ENCODE results near the gene FRMPD4. TPM values are rescaled to one million over a fixed set of nuclear protein-coding genes. Genes with fewer than 3 reads are reported as not detected.

The FRMPD4 gene
- total and polyA plus RNA-seq, 2 experiments from 2014 or later: 0.19 to 0.80 TPM

GRCh38 chrX:12301288-12301687 lies 163.0 kb downstream of the FRMPD4 start:
- H3K27me3 ChIP-seq (ENCODE audit: insufficient read depth): no peaks in the 10 kb centered on the region
- H3K4me1 ChIP-seq (ENCODE audit: insufficient read depth): no peaks in the 10 kb centered on the region
- no peaks in the 10 kb centered on the region for H3K79me2 ChIP-seq (replicated peaks; ENCODE audit: insufficient read depth)
- TF ChIP-seq POLR2AphosphoS5 (IDR thresholded peaks at IDR 0.05; ENCODE audit: low read depth) (no peak), ETS1 (IDR thresholded peaks at IDR 0.05) (no peak), REST (IDR thresholded peaks at IDR 0.05; ENCODE audit: unreplicated experiment) (no peak), CREB1 (CRISPR knock-in tag; IDR thresholded peaks at IDR 0.05; ENCODE audit: low read depth) (no peak), NANOG (IDR thresholded peaks at IDR 0.05; ENCODE audit: borderline replicate concordance) (no peak)
- H4K20me1 ChIP-seq (replicated peaks; ENCODE audit: insufficient read depth): no peaks in the 10 kb centered on the region
- no peak overlapping the region for H2AFZ ChIP-seq
- Mint-ChIP-seq H3K27me3 (ENCODE audit: insufficient read depth, low read depth, poor library complexity) (no peaks in the 10 kb centered on the region), H3K4me3 (no peak overlapping the region), H3K9me3 (no peaks in the 10 kb centered on the region; the same call in 2 of the 3 replicates), H3K27ac (no peak overlapping the region), H3K4me1 (no peaks in the 10 kb centered on the region), H3K36me3 (ENCODE audit: low read depth) (no peaks in the 10 kb centered on the region)
- H3K4me3 ChIP-seq: no peak overlapping the region
- H3K9me2 ChIP-seq (ENCODE audit: insufficient read depth): no peaks in the 10 kb centered on the region
- H3F3A ChIP-seq (replicated peaks; ENCODE audit: low read depth): no peaks in the 10 kb centered on the region
- no peaks in the 10 kb centered on the region for H3K36me3 ChIP-seq (ENCODE audit: insufficient read depth)
- H3K27ac ChIP-seq (ENCODE audit: low read depth): no peak overlapping the region
- DNase-seq (ENCODE audit: low spot score): no peak
- no peak for ATAC-seq
- no peak overlapping the region for H3K4me2 ChIP-seq

- Histone ChIP-seq H3K36me3 (ENCODE audit: insufficient read depth) (no peaks in the 10 kb centered on the region), H3F3A (replicated peaks; ENCODE audit: low read depth) (no peaks in the 10 kb centered on the region), H3K4me1 (ENCODE audit: insufficient read depth) (peaks cover 8% of the 10 kb centered on the region), H3K9me2 (ENCODE audit: insufficient read depth) (no peaks in the 10 kb centered on the region), H3K79me2 (replicated peaks; ENCODE audit: insufficient read depth) (no peaks in the 10 kb centered on the region), H3K27me3 (ENCODE audit: insufficient read depth) (no peaks in the 10 kb centered on the region), H3K4me2 (no peak overlapping the region), H2AFZ (no peak overlapping the region), H3K27ac (ENCODE audit: low read depth) (no peak overlapping the region), H3K4me3 (no peak overlapping the region), H4K20me1 (replicated peaks; ENCODE audit: insufficient read depth) (no peaks in the 10 kb centered on the region)
- TF ChIP-seq ETS1 (IDR thresholded peaks at IDR 0.05) (no peak), EZH2 (IDR thresholded peaks at IDR 0.05; ENCODE audit: low read depth, unreplicated experiment) (no peak), ZNF331 (CRISPR knock-in tag; IDR thresholded peaks at IDR 0.05; ENCODE audit: low read depth) (no peak), REST (IDR thresholded peaks at IDR 0.05; ENCODE audit: unreplicated experiment) (no peak), STAT1 (IDR thresholded peaks at IDR 0.05; ENCODE audit: unreplicated experiment) (no peak), EZH2phosphoT487 (IDR thresholded peaks at IDR 0.05; ENCODE audit: unreplicated experiment) (no peak), JUNB (IDR thresholded peaks at IDR 0.05; ENCODE audit: unreplicated experiment) (no peak), CTCF (conservative IDR thresholded peaks at IDR 0.05; ENCODE audit: low read depth in 2 of 2) (no peak)
- no peak for DNase-seq (ENCODE audit: low spot score)
- H3K4me1 Mint-ChIP-seq: peaks cover 7% of the 10 kb centered on the region; the same call in 2 of the 3 replicates
- no peaks in the 10 kb centered on the region for H3K27me3 Mint-ChIP-seq (ENCODE audit: insufficient read depth, low read depth, poor library complexity)
- no peak overlapping the region for H3K4me3 Mint-ChIP-seq
- ATAC-seq: no peak
- no peak overlapping the region for H3K27ac Mint-ChIP-seq
- H3K9me3 Mint-ChIP-seq: no peaks in the 10 kb centered on the region; the same call in 2 of the 3 replicates
- no peaks in the 10 kb centered on the region for H3K36me3 Mint-ChIP-seq (ENCODE audit: low read depth)
Observed at GRCh38 chrX:12304261-12304660, 166.0 kb downstream of the FRMPD4 start.

All from GM23338 (cell line).